ENCODE measurements around the gene CHCT1.
A peak's percentile ranks its signal among the peaks of the same experiment; 100 is the strongest.
"Not testable (repeated sequence)": the region's sequence is repeated elsewhere in the genome, so short reads cannot be mapped to it uniquely, and the experiment has no call there.

Gene CHCT1

GRCh38 chr17:60401819-60402218, 20.5 kb upstream of the CHCT1 start:
- no peak for DNase-seq

GRCh38 chr17:60403523-60403810, 18.8 kb upstream of the CHCT1 start:
- DNase-seq: no peak

GRCh38 chr17:60403962-60404361, 18.3 kb upstream of the CHCT1 start:
- DNase-seq: no peak

- DNase-seq: no peak
These were observed 15.4 kb upstream of the CHCT1 start for GRCh38 chr17:60406887-60407286.

- DNase-seq: no peak
These were observed 12.3 kb upstream of the CHCT1 start for GRCh38 chr17:60410001-60410400.

- DNase-seq: no peak
These were observed 9.6 kb upstream of the CHCT1 start for GRCh38 chr17:60412701-60413100.

GRCh38 chr17:60415146-60415545, 7.1 kb upstream of the CHCT1 start:
- no peak for DNase-seq

- DNase-seq: no peak
These were observed 5.8 kb upstream of the CHCT1 start for GRCh38 chr17:60416368-60416925.

- not testable (repeated sequence) for DNase-seq
These were observed 3.3 kb upstream of the CHCT1 start for GRCh38 chr17:60419003-60419402.

GRCh38 chr17:60419875-60420274, 2.4 kb upstream of the CHCT1 start:
- DNase-seq: not testable (repeated sequence)

- peak; percentile 70 for DNase-seq
These were observed 772 bp upstream of the CHCT1 start for GRCh38 chr17:60421273-60422161.

GRCh38 chr17:60423865-60424264, 1.6 kb downstream of the CHCT1 start:
- no peak for DNase-seq

GRCh38 chr17:60425626-60426025, 3.3 kb downstream of the CHCT1 start:
- DNase-seq: no peak

GRCh38 chr17:60426596-60426995, 4.3 kb downstream of the CHCT1 start:
- no peak for DNase-seq

GRCh38 chr17:60428491-60428890, 6.2 kb downstream of the CHCT1 start:
- DNase-seq: not testable (repeated sequence)

- not testable (repeated sequence) for DNase-seq
These were observed 8.3 kb downstream of the CHCT1 start for GRCh38 chr17:60430561-60430960.

- DNase-seq: not testable (repeated sequence)
These were observed 11.0 kb downstream of the CHCT1 start for GRCh38 chr17:60433021-60433997.

GRCh38 chr17:60435244-60436167, 13.2 kb downstream of the CHCT1 start:
- DNase-seq: peak; percentile 83

GRCh38 chr17:60436676-60437075, 14.4 kb downstream of the CHCT1 start:
- no peak for DNase-seq

GRCh38 chr17:60439501-60439900, 17.2 kb downstream of the CHCT1 start:
- DNase-seq: no peak

GRCh38 chr17:60442271-60443173, 20.2 kb downstream of the CHCT1 start:
- DNase-seq: no peak
